Measurements from ENCODE around the gene S100A1. TPM values are rescaled to one million over a fixed set of nuclear protein-coding genes. Genes with fewer than 3 reads are reported as not detected.
A peak's percentile ranks its signal among the peaks of the same experiment; 100 is the strongest.

S100A1 gene
- total and polyA plus RNA-seq, 2 of the 8 experiments (the other 6 are each of a cell fraction or from before 2014, with no cell fraction given), result 2.0 TPM; not detected in 1

- TF ChIP-seq SIN3A (conservative IDR thresholded peaks at IDR 0.05 in 1 of 2, IDR thresholded peaks at IDR 0.05 in 1 of 2; ENCODE audit: low read depth in 1 of 2, low read length in 2 of 2), result peak in 1 of 2 experiments; percentile 59; a peak in 1 of 4 replicates
- TF ChIP-seq KDM5A (IDR thresholded peaks at IDR 0.05; ENCODE audit: low read length), result no peak
- TF ChIP-seq RFX5 (IDR thresholded peaks at IDR 0.05; ENCODE audit: borderline replicate concordance, low read depth, low read length), result 0 out of 2 replicates have a peak, but pooled peaks have one; percentile 38
- no peak for TF ChIP-seq SUZ12 (IDR thresholded peaks at IDR 0.05; ENCODE audit: low read length)
- TF ChIP-seq GABPA (IDR thresholded peaks at IDR 0.05; ENCODE audit: borderline replicate concordance, insufficient read depth, low read length), result no peak
- no peak for TF ChIP-seq RNF2 (IDR thresholded peaks at IDR 0.05; ENCODE audit: borderline replicate concordance, low read depth, low read length, missing control alignments, poor library complexity, severe bottlenecking)
- TF ChIP-seq SP4 (IDR thresholded peaks at IDR 0.05; ENCODE audit: low read length), result no peak
- no peak for TF ChIP-seq NRF1 (IDR thresholded peaks at IDR 0.05; ENCODE audit: low read depth, low read length)
- TF ChIP-seq KDM1A (IDR thresholded peaks at IDR 0.05; ENCODE audit: borderline replicate concordance, low read length), result no peak
- no peak for TF ChIP-seq CREB1 (IDR thresholded peaks at IDR 0.05)
- TF ChIP-seq JUN (IDR thresholded peaks at IDR 0.05; ENCODE audit: low read depth, low read length), result no peak
- no peak for TF ChIP-seq CEBPB (IDR thresholded peaks at IDR 0.05; ENCODE audit: low read depth, low read length)
- TF ChIP-seq PHF8 (conservative IDR thresholded peaks at IDR 0.05; ENCODE audit: low read depth, low read length), result peak; percentile 72
- TF ChIP-seq GTF2F1 (IDR thresholded peaks at IDR 0.05; ENCODE audit: borderline replicate concordance, low read depth, low read length), result peak; percentile 88; the same call in 1 of the 2 replicates
- TF ChIP-seq BACH1 (IDR thresholded peaks at IDR 0.05; ENCODE audit: low read length), result no peak
- TF ChIP-seq MAFK (IDR thresholded peaks at IDR 0.05; ENCODE audit: low read depth, low read length), result no peak
- no peak for TF ChIP-seq POU5F1 (IDR thresholded peaks at IDR 0.05; ENCODE audit: low read depth, low read length)
- no peak for TF ChIP-seq NANOG (IDR thresholded peaks at IDR 0.05; ENCODE audit: insufficient read depth, low read depth, low read length, poor library complexity, severe bottlenecking)
Measured at GRCh38 chr1:153626904-153627714, 1.1 kb upstream of the S100A1 start, which contains the start of gene S100A13 (continued).

All from H1 (cell line).